Ovary (tissue), 3 donors: ENCODE measurements around the gene GRAMD1B.

Experiments used
- POLR2A ChIP-seq: fragments of 450-650 bp; IDR thresholded peaks from one replicate; pipeline ENCODE4 v1.6.1; 2017; ENCODE audit warnings: antibody characterized with exemption, mild to moderate bottlenecking, moderate library complexity
- TF ChIP-seq, protein P1 (sequence below), 3 donors: fragments of 450-650 bp in 2 of 3; fragments of 200-600 bp in 1 of 3; IDR thresholded peaks; one replicate each; pipeline versions ENCODE4 v1.5.1 to v1.8.0; 2016 to 2022; ENCODE audit warnings: antibody characterized with exemption in 3 of 3, mild to moderate bottlenecking in 1 of 3
- donor health status: DM: no; HTN: no; CAD: no.

GRCh38 chr11:123409456-123410217 lies 20.4 kb upstream of the GRAMD1B start:
- no peak for TF ChIP-seq POLR2A
- TF ChIP-seq, protein P1, sequence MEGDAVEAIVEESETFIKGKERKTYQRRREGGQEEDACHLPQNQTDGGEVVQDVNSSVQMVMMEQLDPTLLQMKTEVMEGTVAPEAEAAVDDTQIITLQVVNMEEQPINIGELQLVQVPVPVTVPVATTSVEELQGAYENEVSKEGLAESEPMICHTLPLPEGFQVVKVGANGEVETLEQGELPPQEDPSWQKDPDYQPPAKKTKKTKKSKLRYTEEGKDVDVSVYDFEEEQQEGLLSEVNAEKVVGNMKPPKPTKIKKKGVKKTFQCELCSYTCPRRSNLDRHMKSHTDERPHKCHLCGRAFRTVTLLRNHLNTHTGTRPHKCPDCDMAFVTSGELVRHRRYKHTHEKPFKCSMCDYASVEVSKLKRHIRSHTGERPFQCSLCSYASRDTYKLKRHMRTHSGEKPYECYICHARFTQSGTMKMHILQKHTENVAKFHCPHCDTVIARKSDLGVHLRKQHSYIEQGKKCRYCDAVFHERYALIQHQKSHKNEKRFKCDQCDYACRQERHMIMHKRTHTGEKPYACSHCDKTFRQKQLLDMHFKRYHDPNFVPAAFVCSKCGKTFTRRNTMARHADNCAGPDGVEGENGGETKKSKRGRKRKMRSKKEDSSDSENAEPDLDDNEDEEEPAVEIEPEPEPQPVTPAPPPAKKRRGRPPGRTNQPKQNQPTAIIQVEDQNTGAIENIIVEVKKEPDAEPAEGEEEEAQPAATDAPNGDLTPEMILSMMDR (IDR thresholded peaks at IDR 0.05), result no peak
